RWPE2 (cell line): Measurements from ENCODE around the gene GDAP2.
"Not testable (repeated sequence)": the region's sequence is repeated elsewhere in the genome, so short reads cannot be mapped to it uniquely, and the experiment has no call there.

Source experiments
- ATAC-seq: fragments of 200-7000 bp; cut with Tn5 transposase; 3 replicates; pipeline ENCODE4 v1.9.1; 2021; ENCODE audit warnings: low read depth
- DNase-seq: peaks from one replicate; pipeline ENCODE4 v3.0.0-alpha.2; 2020; ENCODE audit warnings: low spot score
- H3K27ac ChIP-seq: fragments of 450-650 bp; 2 replicates; pipeline ENCODE4 v1.5.1; 2017; ENCODE audit warnings: mild to moderate bottlenecking; ENCODE audit not compliant: poor library complexity, severe bottlenecking
- H3K27me3 ChIP-seq: fragments of 250-450 bp; sonication (Bioruptor Pico); 2 replicates; pipeline ENCODE4 v1.5.1; 2021; ENCODE audit warnings: mild to moderate bottlenecking, moderate library complexity; ENCODE audit not compliant: insufficient read depth, poor library complexity, severe bottlenecking
- H3K36me3 ChIP-seq: fragments of 250-450 bp; sonication (Bioruptor Pico); 2 replicates; pipeline ENCODE4 v1.5.1; 2020; ENCODE audit warnings: low read depth, mild to moderate bottlenecking, moderate library complexity
- H3K4me1 ChIP-seq: fragments of 250-450 bp; sonication (Bioruptor Pico); 2 replicates; pipeline ENCODE4 v1.5.1; 2021; ENCODE audit warnings: mild to moderate bottlenecking, moderate library complexity; ENCODE audit not compliant: insufficient read depth, poor library complexity, severe bottlenecking
- H3K4me3 ChIP-seq: fragments of 250-450 bp; sonication (Bioruptor Pico); 2 replicates; pipeline ENCODE4 v1.5.1; 2021; ENCODE audit warnings: mild to moderate bottlenecking, moderate library complexity; ENCODE audit not compliant: severe bottlenecking
- H3K9me3 ChIP-seq: fragments of 250-450 bp; sonication (Bioruptor Pico); 2 replicates; pipeline ENCODE4 v1.5.1; 2021; ENCODE audit warnings: mild to moderate bottlenecking, moderate library complexity; ENCODE audit not compliant: severe bottlenecking
- CTCF ChIP-seq: fragments of 450-650 bp; IDR thresholded peaks from one replicate; pipeline ENCODE4 v1.5.1; 2017; ENCODE audit warnings: mild to moderate bottlenecking, moderate library complexity; ENCODE audit not compliant: poor library complexity, severe bottlenecking

The GDAP2 gene

GRCh38 chr1:117928881-117929342 lies 509 bp downstream of the GDAP2 start:
- ATAC-seq (peak; percentile 55), DNase-seq (peak; percentile 57)
- Histone ChIP-seq H3K27ac (peak overlapping the region; percentile 51), H3K27me3 (no peaks in the 10 kb centered on the region), H3K36me3 (peaks cover 9% of the 10 kb centered on the region), H3K9me3 (no peaks in the 10 kb centered on the region), H3K4me3 (peak overlapping the region; percentile 70), H3K4me1 (peaks cover 21% of the 10 kb centered on the region)
- peak; percentile 36 for TF ChIP-seq CTCF

- H3K9me3 ChIP-seq, result no peaks in the 10 kb centered on the region
- H3K36me3 ChIP-seq, result no peaks in the 10 kb centered on the region
- no peak overlapping the region for H3K4me3 ChIP-seq
- ATAC-seq (no peak), DNase-seq (no peak)
- no peak overlapping the region for H3K27ac ChIP-seq
- no peak for TF ChIP-seq CTCF
- H3K27me3 ChIP-seq, result no peaks in the 10 kb centered on the region
- H3K4me1 ChIP-seq, result peaks cover 11% of the 10 kb centered on the region
Measured at GRCh38 chr1:117925981-117926380, 3.4 kb downstream of the GDAP2 start.

- H3K36me3 ChIP-seq, result peaks cover 23% of the 10 kb centered on the region
- DNase-seq, ATAC-seq, H3K4me1 ChIP-seq, H3K27ac ChIP-seq, H3K9me3 ChIP-seq, H3K27me3 ChIP-seq, H3K4me3 ChIP-seq: not testable (repeated sequence)
Measured at GRCh38 chr1:117922717-117923116, 6.7 kb downstream of the GDAP2 start.

GRCh38 chr1:117921991-117922390 lies 7.4 kb downstream of the GDAP2 start:
- DNase-seq, result no peak
- Histone ChIP-seq H3K4me3 (no peak overlapping the region), H3K4me1 (no peaks in the 10 kb centered on the region), H3K9me3 (no peaks in the 10 kb centered on the region), H3K36me3 (peaks cover 30% of the 10 kb centered on the region), H3K27me3 (no peaks in the 10 kb centered on the region), H3K27ac (no peak overlapping the region)
- TF ChIP-seq CTCF, result no peak
- no peak for ATAC-seq

- H3K4me1 ChIP-seq, result no peaks in the 10 kb centered on the region
- no peak for DNase-seq
- no peak overlapping the region for H3K27ac ChIP-seq
- H3K27me3 ChIP-seq, result no peaks in the 10 kb centered on the region
- ATAC-seq, result no peak
- no peak overlapping the region for H3K4me3 ChIP-seq
- TF ChIP-seq CTCF, result no peak
- H3K36me3 ChIP-seq, result peaks cover 54% of the 10 kb centered on the region
- no peaks in the 10 kb centered on the region for H3K9me3 ChIP-seq
Measured at GRCh38 chr1:117919376-117919775, 10.0 kb downstream of the GDAP2 start.
